ENCODE measurements around the gene DAB2IP.

Gene DAB2IP

DNA sequence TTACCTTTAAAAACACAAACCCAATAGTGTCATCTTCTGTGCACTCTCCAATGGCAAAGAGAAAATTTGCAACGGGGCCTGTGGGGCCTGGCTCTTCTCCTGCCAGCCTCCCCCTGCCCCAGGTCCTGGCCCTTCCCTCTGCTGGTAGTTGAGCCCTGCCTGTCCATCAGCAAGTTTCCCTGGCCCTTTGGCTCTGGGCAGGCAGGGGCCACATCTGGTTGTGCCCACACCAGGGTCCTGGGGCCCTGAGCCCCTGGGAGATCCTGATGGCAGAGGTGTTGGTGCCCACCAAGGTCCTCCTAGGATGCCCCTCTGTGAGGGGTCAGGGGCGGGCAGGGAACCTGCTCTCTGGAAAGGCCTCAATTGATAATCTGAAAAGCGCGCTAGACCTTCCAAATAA, 157.3 kb downstream of the DAB2IP start:
- no peak for DNase-seq

DNA sequence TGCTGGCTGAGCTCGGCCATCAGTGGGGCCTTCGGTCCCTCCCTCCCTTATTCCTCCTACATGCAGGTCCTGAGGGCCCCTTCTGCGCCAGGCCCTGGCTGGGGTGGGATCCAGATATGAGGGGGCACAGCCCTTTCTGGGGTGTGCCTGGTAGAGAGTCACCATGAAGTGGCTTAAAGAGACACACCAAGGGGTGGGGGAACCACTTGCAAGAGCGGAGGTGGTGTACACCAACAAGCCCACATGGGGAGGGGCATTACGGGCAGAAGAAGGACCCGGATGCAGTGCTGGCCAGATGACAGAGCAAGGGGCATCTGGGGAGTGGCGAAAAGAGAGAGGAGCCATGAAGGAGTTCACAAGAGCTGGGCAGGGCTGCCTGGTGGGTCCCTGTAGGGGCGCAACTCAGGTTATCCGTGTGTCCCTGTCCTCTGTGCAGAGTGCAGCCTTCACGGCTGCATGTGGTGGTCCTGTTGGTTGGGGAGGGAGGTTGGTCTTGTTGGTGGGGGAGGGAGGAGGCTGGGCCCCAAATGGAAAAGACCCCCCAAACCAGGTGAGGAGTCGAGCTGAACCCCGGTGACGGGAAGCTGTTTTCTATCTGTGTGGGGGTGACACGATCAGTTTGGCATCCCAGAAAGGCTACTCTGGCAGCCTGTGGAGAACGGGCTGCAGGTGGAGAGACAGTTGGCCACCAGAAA, 158.1 kb downstream of the DAB2IP start:
- DNase-seq = no peak

DNA sequence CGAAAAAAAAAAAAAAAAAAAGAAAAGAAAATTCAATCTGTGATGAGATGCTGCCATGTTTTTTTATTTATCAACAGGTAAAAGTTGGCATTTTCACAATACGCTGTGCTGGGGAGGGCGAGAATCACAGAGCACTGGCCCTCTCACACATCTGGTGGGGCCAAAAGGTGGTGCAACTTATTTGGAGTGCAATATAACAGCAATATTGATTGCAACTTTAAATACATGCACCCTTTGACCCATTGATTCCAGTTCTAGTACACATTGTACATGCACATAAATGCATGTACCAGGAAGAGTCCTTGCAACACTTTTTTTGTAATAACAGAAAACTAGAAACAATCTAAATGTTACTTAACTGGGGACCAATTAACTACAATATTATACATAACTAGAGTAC, 159.1 kb downstream of the DAB2IP start:
- DNase-seq = no peak

DNA sequence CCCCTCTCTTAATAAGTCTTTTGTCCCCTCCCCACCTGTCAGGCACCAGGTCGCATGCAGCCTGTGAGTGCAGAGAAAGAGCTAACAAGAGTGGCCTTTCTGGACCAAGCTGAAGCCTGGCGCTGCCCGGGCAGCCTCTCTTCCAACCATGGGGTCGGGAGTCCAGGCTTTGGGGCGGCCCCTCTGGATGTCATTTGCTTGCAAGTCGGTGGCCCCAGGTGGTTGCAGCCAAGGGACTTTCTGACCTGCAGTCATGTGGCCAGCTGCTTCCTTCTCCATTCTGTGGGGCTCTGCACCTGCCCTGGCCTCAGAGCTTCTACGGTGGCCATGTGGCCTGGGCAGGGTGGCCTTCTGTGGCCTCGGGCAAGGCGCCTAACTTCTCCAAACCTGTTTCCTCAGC, 159.7 kb downstream of the DAB2IP start:
- no peak for DNase-seq

DNA sequence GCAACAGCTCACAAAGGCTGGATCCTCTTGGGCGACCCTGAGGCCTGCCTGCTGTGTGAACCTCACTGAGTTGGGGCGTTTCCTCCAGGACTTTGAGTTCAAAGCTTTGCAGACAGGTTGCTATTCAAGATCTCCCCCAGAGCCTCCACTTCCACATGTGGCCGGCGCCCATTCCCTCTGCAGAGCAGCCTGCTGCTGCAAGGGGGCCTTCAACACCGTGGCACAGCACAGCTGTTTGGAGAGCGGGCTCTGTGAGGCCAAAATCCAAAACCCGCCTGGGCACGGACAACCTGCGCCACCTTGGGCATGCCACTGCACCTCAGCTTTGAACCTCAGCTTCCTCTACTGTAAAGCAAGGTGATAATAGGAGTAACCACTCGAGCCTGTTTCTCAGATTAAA, 160.3 kb downstream of the DAB2IP start:
- DNase-seq = no peak

DNA sequence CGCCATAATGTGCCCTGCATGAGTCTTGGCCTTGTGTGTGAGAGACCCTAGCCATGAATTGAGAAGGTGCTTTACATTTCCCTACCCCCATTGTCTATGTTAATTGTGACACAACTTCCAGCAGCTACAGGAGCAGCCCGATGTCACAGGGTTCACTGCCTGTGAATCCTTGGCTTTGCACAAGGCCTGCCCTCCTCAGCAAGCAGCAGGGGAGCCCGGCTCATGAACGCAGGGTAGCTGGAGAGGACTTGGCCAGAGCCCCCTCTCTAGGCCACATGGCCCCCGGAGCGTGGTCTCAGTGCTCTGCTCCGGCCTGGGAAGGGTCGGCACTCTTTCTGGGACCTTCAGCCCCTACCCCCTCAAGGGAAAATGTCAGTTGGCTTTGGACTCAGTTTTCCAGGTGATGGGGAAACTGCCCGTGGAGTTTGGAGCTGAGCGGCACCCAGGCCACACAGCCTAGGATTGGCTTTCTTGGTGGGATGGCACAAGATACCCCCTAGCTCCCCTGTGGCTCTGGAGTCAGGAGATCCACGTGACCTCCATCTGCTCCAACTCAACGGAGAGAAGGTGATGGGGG, 160.8 kb downstream of the DAB2IP start:
- no peak for DNase-seq

DNA sequence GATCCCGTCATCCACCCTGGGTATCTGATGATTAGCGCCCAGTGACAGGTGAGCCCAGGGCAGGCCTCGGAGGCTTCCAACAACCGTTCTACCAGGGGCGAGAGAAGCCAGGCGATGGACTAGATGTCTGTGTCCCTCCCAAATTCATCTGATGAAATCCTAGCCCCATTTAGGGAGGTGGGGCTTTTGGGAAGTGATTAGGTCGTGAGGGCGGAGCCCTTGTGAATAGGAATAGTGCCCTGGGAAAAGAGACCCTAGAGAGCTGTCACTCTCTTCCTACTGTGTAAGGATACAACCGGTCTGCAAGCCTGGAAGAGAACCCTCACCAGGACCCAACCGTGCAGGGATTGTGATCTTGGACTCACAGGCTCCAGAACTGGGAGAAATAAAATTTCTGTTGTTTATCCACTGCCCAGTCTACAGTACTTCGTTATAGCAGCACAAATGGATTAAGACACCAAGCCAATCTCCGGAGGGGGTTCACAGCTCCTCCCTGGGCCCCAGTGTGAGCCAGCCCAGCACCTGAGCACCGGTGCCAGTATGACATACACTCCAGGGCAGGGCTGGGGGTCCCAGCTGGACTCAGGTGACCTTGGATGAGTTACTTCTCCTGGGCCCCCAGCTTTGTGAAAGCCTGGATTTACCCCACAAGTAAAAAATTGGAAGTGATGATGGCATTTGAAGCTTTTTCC, 162.2 kb downstream of the DAB2IP start:
- no peak for DNase-seq

DNA sequence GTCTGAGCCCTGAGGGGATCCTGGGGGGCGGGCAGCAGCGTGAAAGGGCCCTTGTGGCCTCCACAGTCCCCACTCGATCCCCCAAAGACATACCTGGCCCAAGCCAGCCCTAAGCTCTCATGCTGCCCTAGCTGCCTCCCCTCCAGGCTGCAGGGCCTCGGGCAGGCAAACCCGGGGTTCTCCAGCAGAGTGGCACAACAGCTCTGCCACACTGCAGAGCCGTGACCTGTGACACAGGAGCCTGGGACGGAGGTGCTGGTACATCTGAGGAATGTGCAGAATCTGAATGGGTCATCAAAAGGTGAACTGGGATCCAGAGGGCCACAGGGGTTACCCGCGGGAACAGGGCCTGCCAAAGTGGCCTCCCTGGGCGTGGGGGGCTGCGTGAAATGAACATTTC, 163.2 kb downstream of the DAB2IP start:
- DNase-seq = no peak

DNA sequence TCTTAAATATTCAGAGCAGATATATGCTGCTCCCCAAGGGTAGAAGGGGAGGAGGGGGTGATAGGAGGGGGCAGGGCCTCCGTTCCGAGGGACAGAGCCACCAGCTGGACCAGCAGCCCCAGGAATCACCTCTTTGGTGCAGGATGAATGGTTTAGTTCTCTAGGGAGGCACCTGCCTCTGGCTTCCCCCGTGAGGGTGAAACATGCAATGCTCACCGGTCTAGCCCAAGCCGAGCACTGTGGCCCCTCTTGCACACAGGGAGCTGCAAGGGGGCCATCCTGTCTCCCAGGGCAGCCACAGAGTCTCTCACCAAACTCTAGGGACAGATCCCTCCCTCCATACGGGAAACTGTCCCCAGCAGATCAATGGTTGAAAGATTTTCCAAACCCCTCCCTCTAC, 163.7 kb downstream of the DAB2IP start:
- no peak for DNase-seq

DNA sequence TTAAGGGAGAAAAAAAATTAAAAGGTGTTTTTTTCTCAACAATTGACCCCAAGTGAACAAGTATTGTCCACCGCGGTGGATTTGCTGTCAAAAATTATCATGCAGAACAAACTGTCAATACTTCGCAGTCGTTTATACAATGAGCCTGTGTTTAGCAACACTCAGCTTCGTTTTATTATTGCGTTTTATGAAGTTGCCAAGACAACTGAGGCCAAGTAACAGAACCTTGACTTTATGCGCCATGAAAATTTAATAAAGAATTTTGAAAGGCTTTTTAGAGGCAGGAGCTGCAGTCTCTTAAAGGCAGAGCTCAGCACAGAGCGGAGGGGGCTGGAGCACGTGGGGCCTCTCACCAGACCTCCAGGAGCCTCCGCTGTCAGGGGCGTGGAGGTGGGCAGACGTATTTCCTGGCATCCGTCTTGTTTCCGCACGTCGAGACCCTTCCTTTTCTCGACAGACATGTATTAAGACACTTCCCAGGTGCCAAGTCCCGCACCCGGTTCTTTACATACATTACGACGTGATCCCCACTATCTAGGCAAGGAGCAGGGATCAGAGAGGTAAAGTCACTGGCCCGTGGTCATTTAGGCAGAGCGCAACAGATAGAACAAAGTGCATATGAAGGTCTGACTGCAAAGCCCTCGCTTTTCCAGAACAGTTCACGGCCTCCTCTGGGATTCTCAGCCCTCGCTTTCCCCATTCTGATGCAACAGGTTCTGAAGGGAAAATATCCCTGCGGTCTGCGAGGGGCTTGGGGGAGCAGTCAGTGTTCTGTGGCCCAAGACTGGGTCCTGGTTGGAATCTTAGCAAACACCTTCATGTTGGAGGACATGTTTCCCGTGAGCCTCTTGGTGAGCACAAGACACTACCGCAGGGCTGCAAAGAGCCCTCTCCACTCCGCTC, 164.4 kb downstream of the DAB2IP start:
- DNase-seq = no peak

DNA sequence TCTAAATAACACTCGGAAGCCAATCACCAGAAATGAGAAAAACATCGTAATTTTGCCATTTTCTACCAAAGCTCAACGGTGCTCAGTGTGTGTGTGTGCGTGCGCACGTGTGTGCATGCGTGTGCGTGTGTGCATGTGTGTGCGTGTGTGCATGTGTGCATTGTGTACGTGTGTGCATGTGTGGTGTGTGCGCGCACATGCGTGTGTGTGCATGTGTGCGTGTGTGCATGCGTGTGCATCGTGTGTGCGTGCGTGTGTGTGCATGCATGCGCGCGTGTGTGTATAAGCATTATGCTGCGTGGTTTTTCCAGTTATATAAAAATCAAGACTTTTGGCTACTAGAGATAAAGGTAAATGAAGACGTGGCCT, 165.0 kb downstream of the DAB2IP start:
- no peak for DNase-seq

DNA sequence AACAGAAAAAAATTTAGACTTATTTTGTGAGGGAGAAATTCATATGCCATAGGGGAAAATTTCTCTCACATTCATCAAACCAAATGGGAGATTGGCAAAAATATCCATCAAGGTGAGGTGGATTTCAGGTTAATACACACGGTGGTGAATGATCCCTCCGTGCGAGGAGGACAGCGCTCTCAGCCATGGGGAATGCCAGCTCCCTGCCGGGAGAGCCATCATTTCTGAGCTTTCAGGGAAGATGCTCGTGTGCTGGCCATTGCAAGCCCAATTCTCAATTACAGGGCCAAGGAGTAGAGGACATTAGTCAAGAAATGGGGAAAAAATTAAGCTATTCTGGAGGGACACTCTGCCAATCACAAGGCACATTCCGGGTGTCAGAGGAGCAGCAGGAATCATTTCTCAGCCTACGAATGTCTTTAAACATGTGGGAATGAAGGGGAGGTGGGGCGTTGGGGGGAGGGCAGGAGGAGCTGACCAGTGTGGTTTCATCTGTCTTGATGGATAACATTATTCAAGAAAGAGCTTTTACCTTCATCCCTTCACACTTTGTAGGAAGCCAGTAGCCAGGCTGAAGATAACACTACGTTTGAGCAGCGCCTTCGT, 165.5 kb downstream of the DAB2IP start:
- DNase-seq = no peak

DNA sequence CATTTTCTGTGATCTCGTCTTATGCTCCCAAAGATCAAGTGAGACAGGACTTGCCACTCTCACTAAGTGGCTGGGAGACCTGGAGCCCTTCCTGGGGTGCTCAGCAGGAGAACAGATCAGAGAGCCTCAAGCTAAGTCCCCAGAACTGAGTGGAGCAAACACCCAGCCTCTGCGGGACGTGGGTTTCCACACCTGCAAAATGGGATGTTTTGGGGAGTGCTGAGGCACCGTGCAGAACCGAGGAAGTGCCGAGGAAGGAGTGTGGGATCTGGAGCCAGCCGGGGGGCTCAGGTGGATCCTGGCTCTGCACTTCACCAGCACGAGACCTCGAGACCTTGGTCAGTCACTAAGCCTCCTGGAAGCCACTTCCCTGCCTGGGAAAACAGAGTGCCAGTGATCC, 166.0 kb downstream of the DAB2IP start:
- DNase-seq = no peak

DNA sequence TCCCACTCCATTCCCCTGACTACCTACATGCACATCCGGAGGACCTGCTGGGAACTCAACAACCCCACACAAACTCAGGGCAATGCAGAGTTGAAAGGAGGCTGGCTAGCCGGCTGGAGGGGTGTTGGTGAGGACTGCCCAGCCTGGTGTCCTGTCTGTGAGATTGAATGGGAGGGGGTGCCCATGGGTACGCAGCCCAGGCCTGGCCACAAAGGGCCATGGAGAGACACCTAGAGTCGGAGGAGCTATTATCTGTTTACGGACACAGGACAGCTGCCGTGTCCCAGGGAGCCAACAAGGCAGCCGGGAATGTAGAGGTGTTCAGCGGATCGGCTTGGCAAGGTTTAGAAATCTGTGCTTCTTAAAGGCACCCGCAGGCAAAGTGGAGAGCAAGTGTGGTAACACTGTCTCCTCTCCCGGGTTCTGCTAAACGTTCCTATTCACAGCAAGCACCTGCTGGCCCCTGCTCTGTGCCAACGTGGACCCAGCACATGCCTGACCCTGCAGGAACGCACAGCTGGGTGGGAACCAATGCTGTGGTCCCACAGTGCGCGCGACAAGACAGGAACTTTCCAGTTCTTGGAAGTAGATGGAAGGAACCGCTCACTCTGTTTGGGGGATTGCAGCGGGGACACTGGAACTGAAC, 166.7 kb downstream of the DAB2IP start:
- DNase-seq = no peak

DNA sequence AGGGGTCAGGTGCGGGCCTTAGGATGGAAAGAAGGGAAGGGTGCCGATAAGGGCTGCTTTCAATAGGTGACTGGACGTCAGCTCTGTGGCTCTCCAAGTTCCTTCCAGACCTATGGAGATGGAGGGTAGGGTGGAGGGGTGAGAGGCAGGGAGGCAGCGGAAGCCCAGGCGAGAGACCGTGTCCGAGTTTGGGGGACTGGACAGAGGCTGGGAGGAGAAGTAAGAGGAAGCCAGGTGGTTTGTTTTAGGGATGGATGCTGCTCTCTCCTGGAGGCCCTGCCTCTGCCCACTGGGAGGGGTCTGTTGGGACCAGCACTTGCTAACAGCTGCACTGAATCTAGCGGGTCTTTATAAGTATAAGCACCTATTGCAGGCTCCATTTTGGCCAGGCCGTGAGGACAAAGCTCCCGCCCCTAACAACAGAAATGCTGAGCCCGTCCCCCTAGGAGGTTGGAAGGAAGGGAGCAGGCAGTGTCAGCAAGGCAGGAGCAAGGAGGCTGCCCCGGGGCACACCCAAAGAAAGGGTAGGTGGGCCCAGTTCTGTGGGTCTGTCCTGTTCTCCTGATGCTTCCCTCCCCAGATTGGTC, 167.5 kb downstream of the DAB2IP start:
- peak; percentile 27 for DNase-seq

DNA sequence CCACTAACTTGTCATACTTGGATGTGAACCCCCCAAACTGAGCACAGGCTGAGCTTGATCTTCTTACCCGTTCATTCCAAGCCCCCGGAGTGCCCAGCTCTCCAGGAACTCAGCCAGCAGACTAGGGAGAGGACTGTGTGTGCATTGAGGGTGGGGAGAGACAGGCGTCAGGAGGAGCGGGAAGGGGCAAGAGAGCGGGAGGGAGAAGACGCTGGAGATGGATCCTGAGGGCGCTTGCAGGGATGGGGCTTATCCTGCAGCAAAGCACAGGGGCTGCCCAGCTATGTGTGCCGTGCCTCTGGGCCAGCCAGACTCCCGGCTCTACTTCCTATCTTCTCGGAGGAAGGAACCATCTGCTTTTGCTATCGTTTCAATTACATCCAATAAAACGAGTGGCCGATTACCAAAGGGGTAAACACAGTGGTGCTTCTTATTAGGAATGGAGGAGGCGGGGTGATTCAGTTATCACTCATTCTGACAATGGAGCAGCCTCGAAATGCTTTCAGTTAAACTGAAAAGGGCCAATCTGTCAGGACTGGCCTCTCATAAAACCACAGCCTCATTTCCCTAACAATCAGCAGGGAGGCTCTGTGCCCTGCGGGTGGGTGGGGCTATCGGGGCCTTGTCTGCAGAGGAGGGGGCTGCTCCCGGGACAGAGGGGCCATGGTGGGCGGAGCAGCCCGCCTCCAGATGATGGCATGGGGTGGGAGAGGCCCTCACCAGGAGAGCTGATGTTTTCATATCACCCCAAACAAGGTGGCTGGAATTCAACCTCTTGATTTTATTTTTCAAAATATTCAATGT, 168.2 kb downstream of the DAB2IP start:
- peak; percentile 97 for DNase-seq

DNA sequence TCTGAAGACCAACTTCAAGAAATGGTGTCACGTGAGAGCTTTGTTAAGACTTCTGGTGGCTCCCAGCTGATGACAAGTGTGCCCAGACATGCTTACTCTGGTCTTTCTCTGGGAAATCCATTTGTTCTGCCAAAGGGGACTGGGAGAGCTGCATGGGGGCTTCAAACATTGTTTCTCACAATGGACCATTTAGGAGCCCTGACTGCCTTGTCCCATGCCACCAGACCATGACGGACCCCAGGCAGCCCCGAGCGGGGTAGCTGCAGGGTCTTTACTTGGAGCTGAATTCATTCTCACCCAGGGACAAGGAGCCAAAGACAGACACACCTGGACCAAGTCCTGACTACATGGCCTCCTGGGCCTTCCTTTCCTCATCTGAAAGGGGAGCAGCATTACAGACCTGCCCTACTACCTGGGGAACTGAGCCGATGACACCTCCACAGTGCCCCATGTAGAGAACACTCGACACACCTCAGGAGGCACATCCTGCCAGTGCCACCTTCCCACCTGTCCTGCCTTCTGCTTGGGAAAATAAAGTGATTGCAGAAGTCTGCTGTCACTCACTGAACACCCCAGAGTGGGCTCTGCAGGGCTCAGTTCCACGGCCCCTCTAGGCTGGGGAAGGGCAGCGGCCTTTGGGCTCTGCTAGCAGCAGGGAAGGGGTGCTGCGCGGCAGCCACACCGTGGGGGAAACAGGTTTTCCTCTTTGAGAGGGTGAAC, 169.0 kb downstream of the DAB2IP start:
- peak; percentile 63 for DNase-seq

DNA sequence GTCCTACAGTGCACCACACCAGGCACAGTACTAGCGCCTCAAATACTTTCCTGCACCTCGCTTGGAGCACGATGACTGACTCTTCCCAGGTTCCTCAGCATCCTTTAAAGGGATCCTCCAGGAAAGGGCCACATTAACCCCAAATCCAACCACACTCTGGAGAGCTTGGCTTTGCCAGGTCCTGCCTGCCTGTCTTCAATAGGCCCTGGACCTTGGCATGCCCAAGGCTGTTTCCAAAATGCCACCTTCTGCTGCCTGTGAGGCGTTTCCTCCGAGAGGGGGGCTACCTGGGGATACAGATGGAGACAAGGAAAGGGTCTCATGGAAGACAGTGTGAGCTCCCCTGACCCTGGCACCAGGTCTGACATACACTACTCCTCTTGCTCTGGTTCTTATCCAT, 169.9 kb downstream of the DAB2IP start:
- no peak for DNase-seq

DNA sequence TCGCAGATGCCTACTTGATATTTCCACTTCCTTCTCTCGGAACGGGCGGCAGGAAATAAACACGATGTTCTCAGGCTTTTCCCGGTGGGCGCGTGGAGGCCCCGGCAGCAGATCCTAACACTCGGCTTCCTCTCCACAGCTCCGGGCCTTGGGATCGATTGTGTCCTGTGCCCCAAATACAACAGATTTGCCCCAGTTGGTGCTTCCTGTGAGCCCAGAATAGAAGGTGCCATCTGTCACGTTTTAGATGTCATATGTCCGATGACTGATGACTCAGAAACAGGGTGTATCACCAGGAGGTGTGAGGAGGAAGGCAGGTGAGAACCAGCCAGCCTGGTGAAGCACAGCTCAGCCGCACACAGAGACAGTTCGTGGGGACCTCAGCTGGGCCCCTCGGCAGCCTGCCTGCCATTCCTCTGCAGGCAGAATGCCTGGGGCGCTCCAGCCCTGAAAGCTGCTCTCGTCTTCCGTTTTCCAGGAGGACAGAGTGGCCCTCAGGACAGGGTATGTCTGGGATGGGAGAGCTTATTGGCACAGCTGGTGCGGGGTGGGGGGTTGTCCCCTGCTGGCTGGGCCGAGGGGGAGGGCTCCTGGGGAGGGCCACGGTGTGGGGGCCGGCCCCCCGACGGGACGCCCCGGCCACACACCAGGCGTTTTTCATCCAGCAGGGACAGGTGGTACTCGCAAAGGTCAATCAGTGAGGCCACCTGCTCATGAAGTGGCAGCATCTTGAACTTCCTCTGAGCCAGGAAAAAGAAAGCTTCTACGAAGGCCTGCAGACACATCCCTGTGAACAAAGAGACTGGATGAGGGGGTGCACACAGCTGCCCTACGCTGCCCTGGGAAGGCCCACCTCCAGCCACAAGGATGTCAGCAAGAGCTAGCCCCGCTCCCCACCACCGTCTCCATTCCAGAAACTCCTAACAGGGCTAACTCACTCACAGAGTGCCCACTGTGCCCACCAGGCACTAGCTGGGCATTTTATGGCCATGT, 171.0 kb downstream of the DAB2IP start:
- peak; percentile 73 for DNase-seq

Measured in NCI-H69 (cell line).